Prostate gland (tissue), 1 donor: ENCODE data around the gene MYBPC3.

Source experiments
- POLR2A ChIP-seq: fragments of 450-650 bp; IDR thresholded peaks from one replicate; pipeline ENCODE4 v1.6.1; 2016; ENCODE audit warnings: antibody characterized with exemption, mild to moderate bottlenecking
- POLR2AphosphoS5 ChIP-seq: sonication (generic); formaldehyde crosslinking; IDR thresholded peaks from one replicate; pipeline ENCODE4 v1.6.1; 2017; ENCODE audit warnings: antibody characterized with exemption

- TF ChIP-seq POLR2AphosphoS5, result no peak
- TF ChIP-seq POLR2A, result no peak
These were observed 2.2 kb downstream of the MYBPC3 start for GRCh38 chr11:47350315-47350714.
